H1 (cell line): ENCODE data around the gene ZBTB18. TPM values are rescaled to one million over a fixed set of nuclear protein-coding genes. Genes with fewer than 3 reads are reported as not detected.

ENCODE experiments used
- polyA plus RNA-seq, 7 experiments: library from polyadenylated mRNA; depleted of rRNA in 3 of 7; stranded (reverse) in 5 of 7; unstranded in 2 of 7; fragments of >200 nt in 5 of 7; fragments of 200-250 nt in 2 of 7; gene quantifications; 1 replicate in 5 of 7; 2 replicates in 1 of 7; 4 replicates in 1 of 7; pipeline versions ENCODE4 v1.2.1 to v1.2.3, GENCODE V29; 2011 to 2013; ENCODE audit warnings: missing spikeins in 2 of 7, mixed read lengths in 2 of 7
- total RNA-seq: library from RNA; stranded (reverse); fragmentation: NEBNext Ultra II Directional; extraction: Animal tissue kit (Norgen Biotek cat#: 25700); gene quantifications from 2 replicates; pipeline ENCODE4 v1.2.1, GENCODE V29; 2021
- TF ChIP-seq, protein P1 (sequence below): IDR thresholded peaks from 2 replicates; pipeline ENCODE4 v1.6.1; 2012; ENCODE audit warnings: low read length, inconsistent platforms

The ZBTB18 gene
- total and polyA plus RNA-seq, 2 of the 8 experiments (the other 6 are each of a cell fraction or from before 2014, with no cell fraction given) = 8.5 to 14.4 TPM

DNA sequence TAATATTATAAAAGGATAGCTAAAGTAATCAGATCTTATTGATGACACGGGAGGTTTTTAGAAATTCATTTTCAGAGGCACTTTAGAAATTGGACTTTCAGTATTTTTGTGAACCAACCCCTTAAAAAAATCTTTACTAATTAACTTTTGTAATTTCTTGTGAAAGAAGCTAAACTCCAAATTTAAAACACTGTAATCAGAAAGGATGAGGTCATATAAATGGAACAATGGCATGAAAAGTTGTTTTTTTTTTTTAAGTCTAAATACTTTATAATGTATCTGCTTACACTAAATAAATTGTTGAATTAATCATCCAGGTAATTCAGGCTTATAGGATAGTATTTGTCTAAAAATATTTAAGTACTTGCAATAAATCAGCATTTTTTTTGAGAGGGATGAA lies 9.0 kb downstream of the ZBTB18 start (continued):
- TF ChIP-seq, protein P1, sequence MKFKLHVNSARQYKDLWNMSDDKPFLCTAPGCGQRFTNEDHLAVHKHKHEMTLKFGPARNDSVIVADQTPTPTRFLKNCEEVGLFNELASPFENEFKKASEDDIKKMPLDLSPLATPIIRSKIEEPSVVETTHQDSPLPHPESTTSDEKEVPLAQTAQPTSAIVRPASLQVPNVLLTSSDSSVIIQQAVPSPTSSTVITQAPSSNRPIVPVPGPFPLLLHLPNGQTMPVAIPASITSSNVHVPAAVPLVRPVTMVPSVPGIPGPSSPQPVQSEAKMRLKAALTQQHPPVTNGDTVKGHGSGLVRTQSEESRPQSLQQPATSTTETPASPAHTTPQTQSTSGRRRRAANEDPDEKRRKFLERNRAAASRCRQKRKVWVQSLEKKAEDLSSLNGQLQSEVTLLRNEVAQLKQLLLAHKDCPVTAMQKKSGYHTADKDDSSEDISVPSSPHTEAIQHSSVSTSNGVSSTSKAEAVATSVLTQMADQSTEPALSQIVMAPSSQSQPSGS = no peak
